PC-9 (cell line): ENCODE measurements around the gene CETP.
"Not testable (repeated sequence)": the region's sequence is repeated elsewhere in the genome, so short reads cannot be mapped to it uniquely, and the experiment has no call there.

Experiments
- EZH2 ChIP-seq: fragments of 200-600 bp; sonication (generic); IDR thresholded peaks from 2 replicates; pipeline ENCODE4 v1.8.0; 2017; ENCODE audit warnings: antibody characterized with exemption, low read depth
- TF ChIP-seq, protein P1 (sequence below): fragments of 200-600 bp; sonication (generic); conservative IDR thresholded peaks from 2 replicates; pipeline ENCODE4 v1.6.1; 2017; ENCODE audit warnings: mixed run types, antibody characterized with exemption, mild to moderate bottlenecking, moderate library complexity

DNA sequence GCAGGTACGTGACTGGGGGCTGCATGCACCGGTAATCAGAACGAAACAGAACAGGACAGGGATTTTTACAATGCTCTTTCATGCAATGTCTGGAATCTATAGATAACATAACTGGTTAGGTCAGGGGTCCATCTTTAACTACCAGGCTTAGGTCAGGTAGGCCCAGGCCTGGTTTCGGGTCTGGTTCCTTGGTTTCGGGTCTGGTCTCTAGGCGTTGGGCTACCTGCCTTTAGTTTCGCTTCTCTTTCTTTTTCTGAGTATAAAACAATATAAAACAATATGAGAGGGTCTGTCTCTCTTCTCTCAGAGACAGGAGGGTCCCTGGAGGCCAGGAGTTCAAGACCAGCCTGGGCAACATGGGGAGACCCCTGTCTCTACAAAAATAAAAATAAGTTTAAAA lies 12.1 kb downstream of the CETP start:
- TF ChIP-seq EZH2 = not testable (repeated sequence)
- TF ChIP-seq, protein P1, sequence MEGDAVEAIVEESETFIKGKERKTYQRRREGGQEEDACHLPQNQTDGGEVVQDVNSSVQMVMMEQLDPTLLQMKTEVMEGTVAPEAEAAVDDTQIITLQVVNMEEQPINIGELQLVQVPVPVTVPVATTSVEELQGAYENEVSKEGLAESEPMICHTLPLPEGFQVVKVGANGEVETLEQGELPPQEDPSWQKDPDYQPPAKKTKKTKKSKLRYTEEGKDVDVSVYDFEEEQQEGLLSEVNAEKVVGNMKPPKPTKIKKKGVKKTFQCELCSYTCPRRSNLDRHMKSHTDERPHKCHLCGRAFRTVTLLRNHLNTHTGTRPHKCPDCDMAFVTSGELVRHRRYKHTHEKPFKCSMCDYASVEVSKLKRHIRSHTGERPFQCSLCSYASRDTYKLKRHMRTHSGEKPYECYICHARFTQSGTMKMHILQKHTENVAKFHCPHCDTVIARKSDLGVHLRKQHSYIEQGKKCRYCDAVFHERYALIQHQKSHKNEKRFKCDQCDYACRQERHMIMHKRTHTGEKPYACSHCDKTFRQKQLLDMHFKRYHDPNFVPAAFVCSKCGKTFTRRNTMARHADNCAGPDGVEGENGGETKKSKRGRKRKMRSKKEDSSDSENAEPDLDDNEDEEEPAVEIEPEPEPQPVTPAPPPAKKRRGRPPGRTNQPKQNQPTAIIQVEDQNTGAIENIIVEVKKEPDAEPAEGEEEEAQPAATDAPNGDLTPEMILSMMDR = not testable (repeated sequence)
